Measurements from ENCODE around the gene KRT33B.

The KRT33B gene

DNA sequence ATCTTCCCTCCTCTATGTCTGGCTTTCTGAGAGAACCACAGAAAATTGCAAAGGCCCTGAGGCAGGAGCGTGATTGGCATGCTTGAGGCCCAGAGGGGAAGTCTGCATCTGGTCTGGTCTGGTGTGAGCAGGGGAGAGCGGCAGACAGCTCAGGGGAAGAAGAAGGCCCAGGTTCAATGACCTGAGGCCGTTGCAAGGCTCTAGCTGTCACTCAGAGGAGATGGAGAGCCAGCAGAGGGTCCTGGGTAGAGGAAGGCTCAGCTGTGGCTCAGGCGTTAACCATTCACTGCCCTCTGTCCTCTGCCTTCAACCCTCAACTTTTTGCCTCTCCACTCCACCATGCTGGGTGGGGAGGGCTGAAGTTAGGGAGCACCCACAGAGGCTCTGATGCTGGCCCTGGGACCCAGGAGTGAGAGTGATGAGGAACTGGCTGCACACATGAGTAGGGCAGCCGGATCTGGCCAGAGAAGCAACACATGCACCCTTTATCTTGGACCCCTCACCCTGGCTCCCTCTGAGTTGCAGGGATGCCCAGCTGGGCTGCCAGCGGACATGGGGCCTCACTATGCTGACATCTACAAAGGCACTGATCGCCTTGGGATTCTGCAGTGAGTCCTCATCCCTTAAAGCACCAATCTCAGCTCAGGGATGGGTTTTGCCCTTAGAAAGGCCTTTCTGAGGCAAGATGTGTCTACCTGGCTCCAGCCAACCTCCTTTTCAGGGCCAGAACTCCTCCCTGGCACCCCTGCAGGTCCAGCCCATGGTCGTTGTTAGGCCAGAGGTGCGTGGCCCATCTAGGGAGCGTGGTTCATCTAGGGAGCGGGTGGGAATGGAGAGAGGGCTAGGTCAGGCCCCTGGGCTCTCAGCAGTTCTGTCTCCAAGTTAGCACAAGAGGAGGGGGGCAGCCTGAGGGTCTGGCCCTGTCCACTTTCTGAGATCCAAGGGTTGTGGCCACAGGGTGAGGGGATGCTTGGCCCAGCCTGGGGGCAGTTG is 46.4 kb downstream of the KRT33B start:
- DNase-seq: no peak

DNA sequence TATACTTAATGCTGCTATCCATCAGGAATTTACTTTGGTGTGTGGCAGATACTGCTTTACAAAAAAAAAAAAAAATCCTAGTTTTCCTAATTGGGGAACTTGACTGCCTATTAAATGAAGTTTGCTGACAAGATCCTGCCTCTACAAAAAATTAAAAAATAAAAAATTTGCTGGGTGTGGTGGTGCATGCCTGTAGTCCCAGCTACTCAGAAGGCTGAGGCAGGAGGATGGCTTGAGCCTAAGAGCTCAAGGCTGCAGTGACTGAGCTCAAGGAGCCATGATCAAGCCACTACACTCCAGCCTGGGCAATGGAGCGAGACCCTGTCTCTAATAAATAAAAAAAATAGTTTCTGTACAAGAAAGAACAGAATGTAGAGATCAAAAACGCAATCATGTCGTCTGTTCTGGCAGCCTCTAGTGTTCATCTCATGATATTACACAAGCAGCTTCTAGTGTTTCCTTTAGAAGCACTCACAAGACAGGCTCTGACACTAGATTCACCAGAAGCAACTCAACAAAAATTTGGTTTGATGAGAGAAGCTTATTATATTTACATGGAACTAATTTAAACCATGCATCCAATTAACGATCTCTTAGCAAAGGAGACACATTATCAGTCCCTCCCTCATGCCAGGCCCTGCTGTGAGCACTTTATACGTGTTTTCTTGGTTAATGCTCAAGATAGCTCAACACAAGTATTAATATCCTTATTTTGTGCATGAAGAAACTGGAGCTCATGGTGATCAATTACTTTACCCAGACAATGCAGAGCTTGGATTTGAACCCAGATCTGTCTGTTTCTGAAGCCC is 47.3 kb downstream of the KRT33B start:
- DNase-seq: no peak

- DNase-seq: no peak
These were observed 51.4 kb downstream of the KRT33B start for GRCh38 chr17:41318231-41318630.

DNA sequence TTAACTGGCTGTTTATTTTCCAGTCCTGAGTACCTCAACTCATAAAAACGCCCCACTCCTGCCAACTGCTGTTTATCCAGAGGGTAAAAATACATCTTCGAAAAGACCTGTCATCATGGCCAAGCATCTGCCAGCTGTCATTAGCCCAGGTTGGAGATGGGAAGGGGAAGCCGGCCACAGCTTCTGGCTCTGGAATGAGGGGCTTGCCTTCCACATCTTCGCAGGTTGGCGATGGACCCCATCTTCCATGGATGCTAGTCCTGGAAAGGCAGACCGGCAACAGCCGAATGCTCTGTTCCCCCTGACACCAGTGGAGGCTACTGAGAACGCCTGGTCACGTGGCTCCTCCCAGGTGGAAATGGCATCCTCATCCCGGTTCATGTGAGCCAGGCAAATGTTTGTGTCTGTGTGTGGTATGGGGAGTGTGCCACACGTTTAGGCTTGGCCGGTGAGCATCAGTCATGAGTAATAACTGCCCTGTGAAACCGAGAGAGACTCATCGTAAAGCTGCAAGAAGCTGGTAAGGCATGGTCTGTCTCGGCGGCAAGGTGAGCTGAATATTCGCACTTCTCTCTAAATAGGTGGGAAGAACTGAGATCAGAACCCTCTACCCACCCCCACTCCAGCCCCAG is 53.7 kb downstream of the KRT33B start:
- no peak for DNase-seq

GRCh38 chr17:41315204-41315794 is 54.3 kb downstream of the KRT33B start, which contains the start of gene KRTAP17-1:
Gene KRTAP17-1, minus strand, starts transcription at chr17:41315710. Its CDS starts 60 bp downstream, at chr17:41315650.
- DNase-seq: no peak

Data from GOT3 (cell line).